HG03571 (cell line): Measurements from ENCODE around the gene EIF4EBP2.

Experiments used
- ATAC-seq: cut with Tn5 transposase; IDR thresholded peaks from one replicate; pipeline ENCODE4 v1.9.1; 2021; ENCODE audit not compliant: unreplicated experiment

EIF4EBP2 gene

DNA sequence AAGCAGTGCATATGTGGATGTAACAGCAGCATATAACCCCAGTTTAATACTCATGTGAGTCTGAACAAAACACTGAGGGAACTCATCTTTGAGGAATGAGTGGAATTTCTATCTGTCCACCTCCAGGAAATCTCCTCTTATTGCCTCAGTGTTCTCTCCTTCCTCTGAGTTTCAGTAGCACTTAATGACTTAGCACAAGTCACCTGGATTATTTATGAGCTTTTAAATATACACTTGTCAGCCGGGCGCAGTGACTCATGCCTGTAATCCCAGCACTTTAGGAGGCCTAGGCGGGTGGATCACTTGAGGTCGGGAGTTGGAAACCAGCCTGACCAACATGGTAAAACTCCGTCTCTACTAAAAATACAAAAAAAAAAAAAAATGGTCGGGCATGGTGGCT, 25.8 kb upstream of the EIF4EBP2 start:
- ATAC-seq = no peak

DNA sequence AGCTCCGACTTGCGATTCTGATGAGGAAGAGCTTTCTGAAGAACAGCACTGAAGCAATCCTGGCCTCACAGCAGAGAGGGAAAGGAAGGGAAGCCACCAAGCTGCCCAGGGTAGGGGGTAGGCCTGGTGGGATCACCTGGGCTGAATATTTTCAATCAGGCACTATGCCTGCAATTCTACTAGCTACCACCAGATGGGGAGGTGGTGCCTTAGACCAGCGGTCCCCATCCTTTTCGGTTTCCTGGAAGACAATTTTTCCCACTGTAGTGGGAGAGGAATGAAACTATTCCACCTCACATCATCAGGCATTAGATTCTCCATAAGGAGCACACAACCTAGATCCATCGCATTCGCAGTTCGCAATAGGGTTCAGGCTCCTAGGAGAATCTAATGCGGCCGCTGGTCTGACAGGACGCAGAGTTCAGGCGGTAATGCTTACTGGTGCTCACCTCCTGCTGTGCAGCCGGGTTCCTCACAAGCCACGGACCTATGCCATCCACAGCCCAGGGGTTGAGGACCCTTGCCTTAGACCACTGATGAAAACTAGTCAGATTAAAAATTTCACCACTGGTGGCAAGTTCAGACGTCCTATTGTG, 24.3 kb upstream of the EIF4EBP2 start:
- ATAC-seq = no peak

DNA sequence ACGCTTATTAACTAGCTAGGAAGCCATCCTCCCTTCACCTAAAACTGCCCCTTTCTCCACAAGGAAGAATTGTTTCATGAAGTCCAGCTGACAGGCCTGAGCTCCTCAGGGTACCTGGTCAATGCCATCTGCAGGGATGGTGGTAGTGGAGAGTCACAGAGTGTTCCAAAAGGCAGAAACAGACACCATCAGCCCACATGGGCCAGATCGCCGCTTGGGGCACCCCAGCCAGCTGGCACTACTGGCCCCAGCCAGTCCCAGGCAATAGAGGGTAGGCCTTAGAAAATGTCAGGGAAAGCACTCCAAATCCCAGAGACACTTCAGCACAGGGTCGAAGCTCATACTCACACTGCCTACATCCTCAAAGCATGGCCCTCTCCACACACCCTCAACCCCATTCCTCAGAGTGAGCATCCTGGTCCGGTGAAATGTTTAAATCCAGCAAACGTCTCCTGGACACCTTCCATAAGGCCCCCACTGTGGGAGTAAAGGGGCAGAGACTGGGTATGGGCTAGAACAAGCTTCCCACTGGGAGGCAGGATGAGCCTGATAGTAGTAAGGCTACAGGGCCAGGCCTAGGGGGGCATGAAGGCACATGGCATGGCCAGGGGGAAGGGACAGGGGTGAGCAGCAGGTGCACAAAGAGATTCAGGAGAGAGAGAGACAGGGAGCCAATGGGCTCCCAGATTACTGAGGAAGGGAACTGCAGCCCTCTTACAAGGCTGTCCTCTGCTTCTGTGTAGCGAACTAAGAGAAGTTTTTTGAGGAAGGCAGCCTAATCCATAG, 23.4 kb upstream of the EIF4EBP2 start:
- no peak for ATAC-seq

DNA sequence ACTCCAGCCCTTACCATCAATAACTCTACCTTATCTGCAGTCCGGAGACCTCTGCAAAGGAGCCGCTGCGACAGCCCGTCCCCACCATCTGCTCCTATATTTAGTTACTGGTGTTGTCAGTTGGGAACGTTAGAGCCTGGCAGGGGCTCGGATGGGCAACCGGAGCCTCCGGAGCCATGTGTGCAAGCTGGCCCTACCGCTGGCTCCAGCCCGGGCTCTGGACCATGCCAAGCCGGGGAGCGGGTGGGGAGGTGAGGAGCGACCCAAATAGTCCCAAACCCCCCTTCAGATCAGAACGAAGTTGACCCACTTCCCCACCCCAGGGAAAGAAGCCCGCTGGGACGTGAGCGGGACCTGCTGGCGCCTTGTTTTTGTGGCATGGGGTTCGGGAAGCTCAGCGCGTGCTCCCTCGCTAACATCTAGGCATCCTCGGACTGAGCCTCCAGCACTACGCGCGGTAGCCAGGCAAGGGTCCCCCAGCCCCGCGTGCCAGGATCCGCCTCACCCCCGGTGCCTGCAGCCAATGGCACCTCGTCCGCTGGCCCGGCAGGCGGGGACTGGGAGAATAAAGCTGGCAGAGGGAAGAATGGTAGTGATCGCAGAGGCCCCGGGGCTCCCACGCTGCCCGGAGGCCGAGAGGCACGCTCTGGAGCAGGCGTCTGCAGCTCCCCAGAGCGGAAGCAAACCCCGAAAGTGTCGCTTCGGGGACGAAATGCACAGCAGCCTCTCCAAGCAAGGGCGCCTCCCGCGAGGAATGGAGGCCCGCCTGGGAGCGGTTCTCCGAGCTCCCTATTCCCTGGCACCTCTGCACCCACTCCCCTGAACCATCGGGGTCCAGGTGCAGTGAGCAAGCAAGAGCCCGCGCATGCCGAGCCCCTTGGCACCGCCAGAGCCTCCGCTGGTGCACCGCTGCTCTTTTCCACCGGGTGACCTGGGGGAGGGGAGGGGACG, 22.2 kb upstream of the EIF4EBP2 start:
- peak; percentile 25 for ATAC-seq

DNA sequence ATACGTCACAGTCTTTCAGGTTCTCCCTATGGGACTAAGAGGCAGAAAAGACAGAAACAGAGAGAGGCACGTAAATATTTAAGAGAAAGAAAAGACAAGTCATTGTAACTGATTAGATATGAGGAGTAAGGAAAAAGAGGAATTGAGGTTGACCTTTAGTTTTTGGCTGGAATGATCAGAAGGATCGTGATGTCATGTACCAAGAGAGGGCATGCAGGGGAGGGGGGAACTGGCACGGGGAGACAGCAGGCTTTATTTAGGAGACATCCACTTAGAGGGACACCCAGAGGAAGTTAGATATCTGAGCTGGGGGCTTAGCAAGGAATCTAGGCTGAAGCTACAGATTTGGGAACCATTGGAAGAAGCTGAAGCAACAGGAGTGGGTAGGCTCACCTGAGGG, 12.3 kb upstream of the EIF4EBP2 start:
- no peak for ATAC-seq

DNA sequence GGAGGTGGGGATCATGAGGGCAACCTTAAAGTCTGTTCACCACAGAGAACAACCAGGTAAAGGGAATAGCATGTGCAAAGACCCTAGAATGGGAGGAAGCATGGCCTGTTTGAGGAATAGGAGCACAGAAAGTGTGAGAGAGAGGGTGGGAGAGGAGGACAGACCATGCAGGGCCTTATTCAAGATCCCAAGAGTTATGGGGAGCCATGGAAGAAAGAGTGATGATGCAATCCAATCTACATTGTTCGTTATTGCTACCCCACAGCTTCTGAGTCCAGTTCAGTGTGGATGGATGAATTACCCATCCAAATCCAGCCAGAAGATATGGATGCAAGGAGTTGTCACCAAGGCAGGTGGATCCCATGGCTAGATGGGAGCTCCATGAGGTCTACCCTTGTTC, 7.8 kb upstream of the EIF4EBP2 start:
- ATAC-seq = no peak

DNA sequence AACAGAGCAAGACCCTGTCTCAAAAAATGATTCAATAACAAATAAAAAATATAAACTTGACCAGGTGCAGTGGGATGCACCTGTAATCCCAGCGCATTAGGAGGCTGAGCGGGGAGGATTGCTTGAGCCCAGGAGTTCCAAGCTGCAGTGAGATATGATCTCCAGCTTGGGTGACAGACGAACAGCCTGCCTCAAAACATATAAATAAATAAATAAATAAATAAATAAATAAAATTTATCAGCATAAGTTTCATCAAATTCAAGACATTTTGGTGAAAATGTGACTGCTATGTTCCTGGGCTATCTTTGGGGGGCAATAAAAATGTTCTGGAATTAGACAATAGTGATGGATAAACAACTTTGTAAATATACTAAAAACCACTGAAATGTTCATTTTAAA, 4.8 kb upstream of the EIF4EBP2 start:
- ATAC-seq = no peak

DNA sequence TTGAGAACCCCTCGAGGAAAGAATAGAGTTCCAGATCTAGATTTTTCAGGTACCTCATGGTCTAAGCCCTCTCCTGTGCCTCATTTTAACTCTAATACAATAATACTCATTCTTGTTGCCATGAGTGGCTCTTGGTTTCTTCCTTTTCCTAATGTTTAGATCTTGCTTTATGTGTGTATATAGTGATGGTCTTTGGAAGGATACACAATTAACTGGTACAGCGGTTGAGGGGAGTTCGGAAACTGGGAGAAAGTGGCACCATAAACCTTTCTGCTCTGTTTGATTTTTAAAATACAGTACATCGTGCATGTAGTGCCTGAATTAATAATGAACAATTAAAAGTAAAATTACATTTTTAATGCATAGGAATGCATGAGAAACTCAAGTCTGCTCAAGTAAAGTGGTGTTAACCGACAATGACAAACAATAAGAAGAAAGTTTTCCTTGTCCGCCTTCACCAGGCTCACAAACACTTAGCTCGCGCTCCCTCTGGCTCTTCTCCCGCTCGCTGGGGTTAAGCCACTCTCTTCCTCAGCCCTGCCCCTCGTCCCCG, 386 bp upstream of the EIF4EBP2 start:
- ATAC-seq = no peak

DNA sequence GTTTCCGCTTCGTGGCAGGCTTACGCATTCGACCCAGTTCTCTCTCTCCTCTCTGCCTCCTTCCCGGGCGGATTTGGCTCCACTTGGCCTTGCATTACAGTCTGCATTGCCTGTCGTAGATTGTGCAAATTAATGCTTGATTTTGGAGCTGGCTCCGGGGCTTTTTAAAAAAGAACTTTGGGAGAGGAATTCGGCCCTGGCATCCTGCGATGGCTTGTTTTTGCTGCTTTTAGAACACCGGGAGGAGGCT, 767 bp downstream of the EIF4EBP2 start:
- ATAC-seq = no peak

DNA sequence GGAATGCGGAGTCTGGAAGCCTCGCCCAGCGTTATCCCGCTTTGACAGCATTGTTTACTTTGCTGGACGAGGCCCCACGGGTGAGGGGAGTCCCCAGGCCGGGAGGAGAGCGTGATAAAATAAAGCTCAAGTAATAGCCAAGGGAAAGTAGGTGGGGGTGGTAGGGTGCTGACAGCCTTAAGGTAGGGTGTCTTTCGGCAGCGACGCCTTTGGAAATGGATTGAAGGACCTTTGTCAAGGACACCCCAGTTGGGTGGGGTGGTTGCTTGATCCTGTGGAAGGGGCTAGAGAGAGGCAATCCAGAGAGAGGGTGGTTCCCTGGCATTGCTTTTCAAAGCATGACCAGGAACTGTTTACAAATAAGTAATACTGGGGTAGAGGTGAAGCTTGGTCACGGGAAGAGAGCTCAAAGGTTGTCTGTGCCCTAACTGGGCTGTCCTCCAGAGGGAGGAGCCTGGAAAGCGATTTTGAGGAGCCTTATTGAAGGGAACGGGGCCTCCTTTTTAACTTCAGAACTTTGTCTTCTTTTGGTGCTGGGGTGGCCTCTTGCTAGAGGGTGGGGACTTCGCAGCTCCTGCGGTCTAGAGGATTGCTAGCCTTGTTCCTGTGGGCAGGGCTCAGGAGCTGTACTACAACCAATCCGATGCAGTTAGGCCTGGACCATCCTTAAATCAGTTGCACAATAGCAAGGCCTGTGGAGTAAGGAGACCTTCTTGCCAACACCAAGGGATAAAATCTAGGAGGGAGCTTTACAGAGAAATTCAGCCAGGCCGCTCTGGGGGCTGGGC, 1.3 kb downstream of the EIF4EBP2 start:
- ATAC-seq = peak; percentile 35

DNA sequence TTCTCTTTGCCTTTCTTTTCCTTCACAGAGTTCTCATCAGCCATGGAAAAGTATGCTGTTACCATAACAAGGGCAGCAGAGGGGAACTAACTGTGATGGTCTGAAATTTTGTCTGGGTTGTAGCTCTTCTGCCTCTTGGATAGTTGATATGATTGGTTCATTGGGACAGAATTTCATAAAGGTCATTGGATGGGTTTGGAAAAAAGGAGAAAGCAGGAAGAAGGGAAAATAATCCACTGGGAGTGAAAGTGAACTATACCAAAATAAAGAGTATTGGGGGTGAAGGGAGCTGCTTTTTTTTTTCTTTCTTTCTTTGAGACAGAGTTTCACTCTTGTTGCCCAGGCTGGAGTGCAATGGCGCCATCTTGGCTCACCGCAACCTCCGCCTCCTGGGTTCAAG, 5.8 kb downstream of the EIF4EBP2 start:
- ATAC-seq = no peak

DNA sequence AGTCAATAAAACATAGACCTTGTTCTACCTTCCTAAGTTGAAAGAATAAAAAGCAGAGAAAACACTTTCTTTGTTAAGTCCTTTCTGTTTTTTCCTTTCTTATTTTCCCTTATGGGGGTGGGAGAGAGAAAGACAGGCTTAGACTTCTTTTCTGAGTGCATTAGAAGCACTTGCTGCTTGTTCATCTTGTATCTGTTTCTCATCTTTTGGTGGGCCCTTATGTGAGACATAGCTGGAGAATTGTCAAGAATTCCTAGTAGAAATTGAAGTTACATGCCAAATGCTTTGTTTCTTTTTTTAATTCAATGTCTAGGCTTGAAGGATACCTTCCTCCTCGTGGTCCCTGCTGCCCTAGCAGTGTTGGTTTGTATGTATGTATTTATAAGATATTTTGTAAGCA, 6.7 kb downstream of the EIF4EBP2 start:
- ATAC-seq = no peak

DNA sequence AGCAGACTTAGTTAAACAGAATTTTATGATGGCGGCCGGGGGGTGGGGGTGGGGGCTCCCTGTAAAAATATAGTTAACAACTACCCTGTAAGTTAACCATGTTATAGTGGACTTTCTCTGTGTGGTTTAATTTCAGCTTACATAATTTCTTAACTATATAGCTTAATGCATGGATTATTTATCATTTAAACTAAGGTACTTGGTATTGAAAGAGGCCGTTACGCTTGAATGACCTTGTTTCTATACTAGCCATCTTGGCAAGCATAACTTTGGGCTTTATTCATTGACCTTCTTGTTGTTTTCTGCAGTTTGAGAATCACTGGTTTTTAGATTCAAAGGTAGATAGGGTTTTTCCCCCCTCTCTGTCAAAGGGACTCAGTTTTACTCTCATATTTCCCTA, 8.4 kb downstream of the EIF4EBP2 start:
- ATAC-seq = no peak

DNA sequence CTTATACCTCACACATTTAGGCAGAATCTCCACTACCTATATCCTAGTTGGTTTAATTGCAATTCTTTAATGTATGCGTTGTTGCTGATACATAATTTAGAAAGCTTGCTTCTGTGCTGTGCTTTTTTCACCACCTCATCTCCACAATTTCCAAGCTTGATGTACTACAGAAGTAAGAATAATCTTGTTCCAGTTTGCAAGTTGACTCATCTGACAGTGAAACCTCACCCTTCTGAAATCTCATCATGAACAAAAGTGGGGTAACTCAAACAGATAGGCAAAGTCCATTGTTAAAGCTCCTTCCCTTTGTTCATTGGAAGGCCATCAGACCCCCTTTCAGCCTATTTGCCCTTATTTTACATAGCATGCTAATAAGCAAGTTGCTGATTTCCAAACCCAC, 13.6 kb downstream of the EIF4EBP2 start:
- ATAC-seq = no peak

DNA sequence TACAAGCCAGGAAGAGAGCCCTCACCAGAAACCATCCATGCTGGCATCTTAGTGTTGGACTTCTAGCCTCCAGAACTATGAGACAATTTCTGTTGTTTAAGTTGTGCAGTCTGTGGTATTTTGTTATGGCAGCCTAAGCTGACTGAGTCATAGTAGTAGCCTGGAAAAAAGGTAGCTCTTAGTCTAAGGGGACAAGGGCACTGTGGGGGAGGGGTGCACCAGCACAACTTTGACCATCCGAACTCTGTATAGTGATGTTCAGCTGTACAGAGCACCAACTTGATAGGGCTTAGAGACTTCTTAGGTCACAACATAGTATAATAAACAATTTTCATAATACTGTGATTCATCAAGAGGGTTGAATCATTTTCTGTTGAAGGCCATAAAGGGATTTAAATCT, 14.3 kb downstream of the EIF4EBP2 start:
- ATAC-seq = no peak

DNA sequence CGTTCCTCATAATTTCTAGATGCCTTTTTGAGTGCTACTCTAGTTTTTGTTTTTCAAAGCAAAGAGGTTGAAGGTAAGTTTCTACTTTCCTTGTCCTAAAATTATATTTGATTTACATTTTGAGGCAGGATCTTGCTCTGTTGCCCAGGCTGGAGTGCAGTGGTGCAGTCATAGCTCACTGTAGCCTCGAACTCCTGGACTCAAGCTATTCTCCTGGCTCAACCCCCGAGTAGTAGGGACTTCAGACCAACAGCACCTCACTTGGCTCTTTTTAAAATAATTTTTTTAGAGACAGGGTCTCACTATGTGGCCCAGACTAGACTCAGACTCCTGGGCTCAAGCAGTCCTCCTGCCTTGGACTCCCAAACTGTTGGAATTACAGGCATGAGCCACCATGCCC, 14.8 kb downstream of the EIF4EBP2 start:
- no peak for ATAC-seq

DNA sequence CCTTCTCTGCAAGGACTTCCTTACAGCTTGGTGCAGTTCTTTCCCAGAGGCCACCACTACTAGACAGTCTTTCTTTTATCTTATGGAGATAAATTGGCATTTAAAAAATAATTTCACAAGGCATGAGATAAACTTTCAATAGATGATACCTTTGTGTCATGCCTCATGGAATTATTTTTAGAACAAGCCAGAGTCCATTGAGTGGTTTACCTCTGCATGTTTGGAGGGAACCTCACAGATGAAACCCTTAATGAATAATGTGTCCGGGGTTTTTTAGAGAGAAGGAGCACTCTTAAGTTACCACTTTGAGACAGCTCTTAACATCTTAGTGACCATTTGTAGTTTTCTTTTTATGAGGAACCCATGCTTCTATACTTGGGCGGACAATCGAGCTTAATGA, 20.4 kb downstream of the EIF4EBP2 start:
- no peak for ATAC-seq

DNA sequence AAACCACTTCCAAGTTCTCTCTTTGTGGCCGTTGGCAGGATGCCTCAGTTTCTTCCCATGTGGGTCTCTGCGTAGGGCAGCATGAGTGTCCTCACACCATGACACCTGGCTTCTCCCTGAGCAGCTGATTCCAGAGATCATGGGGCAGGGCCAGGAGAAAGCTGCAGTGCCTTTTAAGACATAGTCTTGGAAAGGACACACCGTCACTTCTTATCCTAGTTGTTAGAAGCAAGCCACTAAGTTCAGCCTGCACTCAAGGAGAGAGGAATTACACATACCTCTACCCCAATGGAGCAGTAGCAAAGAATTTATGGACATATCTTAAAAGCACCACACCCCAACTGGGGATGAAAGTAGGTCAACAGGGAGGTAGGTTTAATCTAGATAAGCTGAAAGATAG, 21.2 kb downstream of the EIF4EBP2 start:
- no peak for ATAC-seq

DNA sequence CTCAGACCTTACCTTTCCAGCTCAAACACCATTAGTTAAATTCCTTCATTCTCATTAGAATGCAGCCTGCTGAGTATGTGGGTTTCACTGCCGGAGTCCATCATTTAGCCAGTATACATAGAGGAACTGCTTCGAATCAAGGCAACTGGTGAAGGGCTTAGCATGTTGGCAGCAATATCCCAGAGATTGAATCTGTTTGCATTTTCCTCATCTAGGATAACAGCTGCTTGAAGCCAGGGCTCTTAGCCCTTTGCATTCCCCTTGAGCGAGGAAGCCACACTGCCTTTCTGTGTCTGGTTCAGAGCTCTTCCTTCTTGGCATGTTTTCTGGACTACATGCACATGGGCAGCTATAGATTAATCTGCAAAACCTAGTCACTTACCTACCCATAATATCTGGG, 22.9 kb downstream of the EIF4EBP2 start:
- no peak for ATAC-seq

DNA sequence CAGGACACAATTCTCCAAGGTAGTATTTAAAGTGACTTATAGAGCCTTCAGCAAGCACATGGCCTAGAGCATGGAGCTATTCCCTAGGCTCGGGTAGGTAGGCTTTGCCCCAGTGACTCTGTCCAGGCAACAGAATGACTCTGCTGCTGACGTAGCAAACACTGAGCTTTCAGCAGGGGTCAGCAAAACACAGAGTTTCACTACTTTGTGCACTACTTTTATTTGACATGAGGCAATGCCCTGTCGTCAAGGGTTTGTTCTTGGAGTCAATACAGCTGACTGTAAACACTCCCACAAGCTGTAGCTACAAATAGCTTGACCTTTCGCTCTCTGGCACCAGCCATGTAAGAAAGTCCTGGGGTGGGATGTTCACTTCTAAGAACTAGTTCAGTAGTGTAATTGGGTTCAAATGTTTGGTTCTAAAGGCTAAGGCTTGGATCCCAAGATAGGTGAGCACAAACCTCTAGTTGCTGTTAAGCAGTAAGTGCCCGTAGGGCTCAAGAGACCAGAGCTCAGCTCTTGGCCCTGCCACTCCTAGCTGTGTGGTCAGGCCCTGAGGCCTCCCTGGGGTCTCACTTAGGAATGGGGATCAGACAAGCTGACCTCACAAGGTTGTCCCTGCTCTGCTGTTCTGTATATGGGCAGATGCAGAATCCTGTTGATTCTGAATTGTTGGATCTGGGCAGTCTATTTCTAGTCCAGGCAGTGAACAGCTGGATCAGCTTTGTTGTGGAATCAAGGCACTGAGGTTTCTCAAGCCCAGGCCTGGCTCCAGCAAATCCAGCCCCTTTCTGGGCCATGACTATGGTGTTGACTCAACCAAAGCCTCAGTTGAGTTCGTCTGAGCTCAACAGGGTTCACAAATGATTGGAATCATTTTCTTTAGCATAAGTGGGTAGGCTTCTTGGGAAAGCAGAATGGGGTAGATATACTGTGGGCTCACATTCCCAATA, 26.8 kb downstream of the EIF4EBP2 start:
- ATAC-seq = no peak
